HuH-7.5 (cell line): ENCODE data around the gene DNAH8.

ENCODE experiments used
- DNase-seq: peaks from one replicate; pipeline ENCODE4 v3.0.0; 2011; ENCODE audit warnings: low spot score

The DNAH8 gene

DNA sequence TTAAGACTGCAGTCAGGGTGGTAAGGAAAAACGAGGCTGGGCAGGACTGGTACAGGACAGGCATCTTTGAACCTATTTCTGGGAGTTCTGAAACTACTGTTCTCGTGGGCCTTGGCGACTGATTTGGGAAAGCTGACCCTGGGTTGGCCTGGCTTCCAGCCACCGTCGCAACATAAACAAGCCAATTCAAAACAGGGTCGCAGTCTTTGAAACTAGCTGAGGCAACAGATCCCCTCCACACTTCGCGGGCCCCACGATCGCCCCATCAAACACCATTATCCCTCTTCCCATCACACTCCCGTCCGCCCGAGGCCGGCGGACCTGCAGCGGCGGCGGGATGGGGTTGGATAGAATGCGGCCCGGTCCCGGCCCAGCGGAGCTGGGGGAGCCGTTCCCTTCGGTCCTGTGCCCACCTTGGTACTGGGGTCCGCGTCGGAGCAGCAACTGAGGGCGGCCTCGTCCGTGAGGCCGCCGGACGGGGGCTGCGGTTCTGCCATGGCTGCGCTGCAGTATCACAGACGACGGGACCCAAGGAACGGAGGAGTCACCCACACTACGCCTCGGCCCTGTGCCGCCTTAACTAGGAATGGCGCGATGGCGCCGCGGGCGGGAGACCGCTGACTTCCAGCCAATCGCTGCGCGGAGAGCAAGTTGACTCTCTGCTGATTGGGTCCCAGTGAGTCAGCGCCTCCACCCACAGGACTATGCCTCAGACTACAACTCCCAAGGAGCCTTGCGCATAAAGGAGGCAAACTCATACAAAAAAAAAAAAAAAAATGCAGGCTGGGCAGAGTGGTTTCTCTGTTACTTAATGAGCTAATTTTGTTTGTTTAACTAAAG is 12.3 kb upstream of the DNAH8 start, which contains the start of gene GLO1:
Gene GLO1, minus strand, starts transcription at position 588 of the 840 bp plus-strand sequence. Its CDS starts 91 bp downstream, at position 497.
- peak; percentile 91 for DNase-seq

GRCh38 chr6:38703949-38704590 is 11.0 kb upstream of the DNAH8 start:
- DNase-seq = no peak

DNA sequence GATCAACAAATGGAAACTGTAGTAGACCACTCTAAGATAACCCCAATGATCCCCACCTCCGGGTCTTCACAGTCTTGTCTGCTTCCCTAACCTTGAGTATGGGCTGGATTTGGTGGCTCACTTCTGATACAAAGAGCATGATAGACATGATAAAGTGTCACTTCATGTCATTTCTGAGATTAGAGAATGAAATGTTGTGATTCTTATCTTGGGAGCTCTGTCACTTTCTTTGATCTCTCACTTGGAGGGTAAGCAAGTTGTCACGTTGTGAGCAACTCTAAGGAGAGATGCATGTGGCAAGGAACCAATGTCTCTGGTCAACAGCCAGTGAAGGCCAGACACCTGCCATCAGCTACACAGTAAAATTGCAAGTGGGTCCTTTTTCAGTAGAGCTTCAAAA is 9.2 kb upstream of the DNAH8 start:
- DNase-seq = no peak

GRCh38 chr6:38708496-38708895 is 6.6 kb upstream of the DNAH8 start:
- no peak for DNase-seq

- DNase-seq = no peak
Observed at GRCh38 chr6:38713812-38714211, 1.3 kb upstream of the DNAH8 start.

- DNase-seq = no peak
Observed at GRCh38 chr6:38714239-38715015, 684 bp upstream of the DNAH8 start.

DNA sequence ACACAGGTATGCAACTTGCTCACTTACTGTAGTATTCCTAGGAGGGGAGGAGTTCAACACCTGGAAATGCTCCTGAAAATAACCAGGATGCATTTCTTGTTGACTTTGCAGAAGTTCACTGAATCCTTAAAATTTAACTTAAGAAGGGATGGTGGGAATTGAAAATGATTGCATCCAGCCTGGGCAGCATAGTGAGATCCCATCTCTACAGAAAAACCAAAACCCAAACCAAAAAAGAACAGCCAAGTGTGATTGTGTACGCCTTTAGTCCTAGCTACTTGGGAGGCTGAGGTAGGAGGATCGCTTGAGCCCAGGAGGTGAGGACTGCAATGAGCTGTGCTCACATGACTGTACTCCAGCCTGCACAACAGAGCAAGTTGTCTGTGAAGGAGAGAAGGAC is 1.7 kb downstream of the DNAH8 start:
- no peak for DNase-seq

GRCh38 chr6:38719358-38719757 is 4.2 kb downstream of the DNAH8 start:
- DNase-seq = no peak

GRCh38 chr6:38720295-38720694 is 5.2 kb downstream of the DNAH8 start:
- DNase-seq = no peak

GRCh38 chr6:38722038-38722437 is 6.9 kb downstream of the DNAH8 start:
- no peak for DNase-seq

- no peak for DNase-seq
Observed at GRCh38 chr6:38722727-38723334, 7.7 kb downstream of the DNAH8 start.

DNA sequence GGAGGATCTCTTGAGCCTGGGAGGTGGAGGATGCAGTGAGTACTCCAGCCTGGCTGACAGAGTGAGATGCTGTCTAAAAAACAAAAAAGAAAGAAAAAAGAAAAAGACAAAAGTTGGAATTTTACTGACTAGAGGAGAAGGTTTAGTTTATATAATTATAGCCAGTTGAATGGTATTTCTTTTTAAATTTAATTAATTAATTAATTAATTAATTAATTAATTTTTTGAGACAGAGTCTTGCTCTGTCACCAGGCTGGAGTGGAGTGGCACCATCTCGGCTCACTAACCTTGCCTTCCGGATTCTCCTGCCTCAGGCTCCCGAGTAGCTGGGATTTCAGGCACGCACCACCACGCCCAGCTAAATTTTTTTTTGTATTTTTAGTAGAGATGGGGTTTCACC is 8.7 kb downstream of the DNAH8 start:
- DNase-seq = no peak

GRCh38 chr6:38724343-38724742 is 9.2 kb downstream of the DNAH8 start:
- DNase-seq = no peak

GRCh38 chr6:38725414-38726183 is 10.5 kb downstream of the DNAH8 start:
- DNase-seq = no peak

DNA sequence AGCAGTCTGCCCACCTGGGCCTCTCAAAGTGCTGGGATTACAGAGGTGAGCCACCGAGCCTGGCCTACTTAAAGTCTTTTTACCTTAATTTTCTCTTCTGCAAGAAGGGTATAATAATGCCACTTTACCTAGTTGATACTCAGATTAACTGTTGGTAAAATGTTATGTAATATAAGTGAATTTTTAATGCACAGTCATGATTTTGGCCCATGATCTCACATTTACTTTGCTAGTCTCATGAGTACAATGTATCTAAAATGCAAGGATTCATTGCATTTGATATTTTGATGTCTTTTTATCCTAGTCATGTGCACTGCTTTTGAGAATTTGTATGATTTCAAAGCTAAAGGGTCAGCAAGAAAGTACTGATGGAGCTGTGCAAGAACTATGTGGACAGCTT is 13.1 kb downstream of the DNAH8 start:
- no peak for DNase-seq

DNA sequence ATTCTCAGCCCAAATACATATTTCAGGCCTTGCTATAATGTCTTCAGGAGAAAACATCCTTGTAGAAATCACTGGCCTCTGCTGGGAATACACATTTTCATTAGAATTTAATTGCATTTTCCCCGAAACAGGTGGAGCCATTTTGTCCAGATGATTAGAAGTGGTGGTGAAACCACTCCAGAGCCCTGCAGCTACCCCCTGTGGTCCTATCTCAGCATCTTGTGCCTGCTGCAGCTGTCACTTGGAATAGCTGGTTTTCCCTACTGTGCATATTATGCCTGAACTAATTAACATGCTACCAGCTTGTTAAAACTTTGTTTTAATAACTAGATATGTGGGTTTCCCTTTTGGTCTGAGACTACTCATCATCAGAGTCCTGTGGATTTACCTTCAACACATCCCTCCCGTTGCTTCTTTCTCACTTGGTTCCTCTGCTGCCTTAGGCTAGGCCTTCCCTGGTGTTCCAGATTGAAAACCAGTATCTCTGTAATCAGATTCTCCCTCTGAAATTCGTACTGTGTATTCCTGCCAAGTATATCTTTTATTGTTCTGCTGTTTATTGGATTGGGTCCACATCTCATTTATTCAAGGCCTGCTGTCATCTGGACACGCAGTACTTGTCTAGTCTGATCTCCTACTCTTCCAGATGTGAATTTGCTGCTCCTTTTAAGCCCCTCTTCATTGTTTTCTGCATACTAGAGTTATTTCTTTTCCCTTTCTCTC is 15.2 kb downstream of the DNAH8 start:
- no peak for DNase-seq

GRCh38 chr6:38736951-38737350 is 21.8 kb downstream of the DNAH8 start:
- DNase-seq = no peak

GRCh38 chr6:38738261-38738660 is 23.1 kb downstream of the DNAH8 start:
- no peak for DNase-seq

DNA sequence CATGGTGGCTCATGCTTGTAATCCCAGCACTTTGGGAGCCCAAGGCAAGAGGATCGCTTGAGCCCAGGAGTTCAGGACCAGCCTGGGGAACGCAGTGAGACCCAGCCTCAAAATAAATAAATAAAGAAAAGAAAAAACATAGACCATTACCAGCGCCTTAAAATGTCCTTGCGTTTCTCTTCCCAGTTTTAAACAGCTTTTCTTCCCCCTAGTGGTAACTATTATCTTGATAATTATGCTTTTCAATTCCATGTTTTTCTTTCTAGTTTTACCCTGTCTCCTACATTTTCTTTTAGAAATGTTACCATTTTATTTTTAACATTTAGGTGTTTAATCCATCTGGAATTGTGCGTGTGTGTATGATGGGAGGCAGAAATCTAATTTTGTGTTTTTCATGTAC is 24.4 kb downstream of the DNAH8 start:
- DNase-seq = no peak

- no peak for DNase-seq
Observed at GRCh38 chr6:38749473-38749872, 34.4 kb downstream of the DNAH8 start.
